IMR-90 (cell line): ENCODE data around the gene EXOSC1. TPM values are rescaled to one million over a fixed set of nuclear protein-coding genes. Genes with fewer than 3 reads are reported as not detected.

Source experiments
- ATAC-seq: fragments of 200-7000 bp; cut with Tn5 transposase; 2 replicates; pipeline ENCODE4 v1.9.1; 2020; ENCODE audit warnings: low read depth, mild to moderate bottlenecking, moderate library complexity
- BruUV-seq: library from RNA; stranded (reverse); fragments of 400-500 nt; replicated peaks from 2 replicates; lab custom pipeline; 2021; lab: Mats Ljungman, UMichigan
- CTCF ChIA-PET: fragments of 300-600 bp; formaldehyde crosslinking; extraction: SDS; loops from one replicate; lab custom pipeline; 2021; ENCODE audit warnings: antibody characterized with exemption; lab: Yijun Ruan, JAX
- POLR2A ChIA-PET: fragments of 300-600 bp; sonication (Branson Sonifier 250); formaldehyde crosslinking; loops from one replicate; lab custom pipeline; 2022; ENCODE audit warnings: antibody characterized with exemption; ENCODE audit not compliant: unreplicated experiment; lab: Charles Lee
- DNase-seq: peaks from one replicate; pipeline ENCODE4 v3.0.0; 2013
- H2AFZ ChIP-seq: replicated peaks from 2 replicates; pipeline ENCODE3; 2013; ENCODE audit warnings: low read length, mild to moderate bottlenecking; ENCODE audit not compliant: poor library complexity
- H2AK5ac ChIP-seq: 2 replicates; pipeline ENCODE4 v1.6.1; 2013; ENCODE audit warnings: low read depth, low read length, inconsistent platforms
- H2AK9ac ChIP-seq: replicated peaks from 2 replicates; pipeline ENCODE3; 2013; ENCODE audit warnings: mild to moderate bottlenecking, low read depth, low read length, moderate library complexity; ENCODE audit not compliant: poor library complexity
- H2BK120ac ChIP-seq: 2 replicates; pipeline ENCODE4 v1.6.1; 2013; ENCODE audit warnings: low read depth, low read length, inconsistent platforms
- H2BK15ac ChIP-seq: 3 replicates; pipeline ENCODE4 v1.6.1; 2013; ENCODE audit warnings: low read depth, low read length, inconsistent platforms
- H2BK20ac ChIP-seq: 2 replicates; pipeline ENCODE4 v1.6.1; 2013; ENCODE audit warnings: low read depth, mild to moderate bottlenecking, inconsistent platforms, low read length, moderate library complexity
- H2BK5ac ChIP-seq: 2 replicates; pipeline ENCODE4 v1.6.1; 2013; ENCODE audit warnings: mild to moderate bottlenecking, low read depth, low read length, inconsistent platforms; ENCODE audit not compliant: poor library complexity, severe bottlenecking
- H3K14ac ChIP-seq: replicated peaks from 2 replicates; pipeline ENCODE4 v1.6.1; 2013; ENCODE audit warnings: low read depth, low read length, inconsistent platforms
- H3K18ac ChIP-seq: 2 replicates; pipeline ENCODE4 v1.6.1; 2013; ENCODE audit warnings: low read depth, low read length, control low read depth
- H3K23ac ChIP-seq: 2 replicates; pipeline ENCODE4 v1.6.1; 2013; ENCODE audit warnings: low read depth, low read length, inconsistent platforms
- H3K27ac ChIP-seq: 2 replicates; pipeline ENCODE4 v1.5.1; 2013; ENCODE audit warnings: mild to moderate bottlenecking, control low read depth, low read length; ENCODE audit not compliant: insufficient read depth
- H3K27me3 ChIP-seq: 2 replicates; pipeline ENCODE4 v1.6.1; 2013; ENCODE audit warnings: low read length; ENCODE audit not compliant: control insufficient read depth, insufficient read depth
- H3K36me3 ChIP-seq: 2 replicates; pipeline ENCODE4 v1.6.1; 2013; ENCODE audit warnings: low read length, mixed read lengths; ENCODE audit not compliant: control insufficient read depth, insufficient read depth
- H3K4ac ChIP-seq: 2 replicates; pipeline ENCODE4 v1.6.1; 2013; ENCODE audit warnings: low read depth, low read length, inconsistent platforms
- H3K4me1 ChIP-seq: 2 replicates; pipeline ENCODE4 v1.6.1; 2013; ENCODE audit warnings: low read length, mixed read lengths; ENCODE audit not compliant: control insufficient read depth, insufficient read depth
- H3K4me2 ChIP-seq: 2 replicates; pipeline ENCODE4 v1.6.1; 2013; ENCODE audit warnings: low read depth, mild to moderate bottlenecking, control low read depth, low read length, moderate library complexity
- H3K4me3 ChIP-seq: 2 replicates; pipeline ENCODE4 v1.5.1; 2013; ENCODE audit warnings: low read depth, mild to moderate bottlenecking, control low read depth, low read length, moderate library complexity; ENCODE audit not compliant: insufficient read depth
- H3K56ac ChIP-seq: 2 replicates; pipeline ENCODE4 v1.6.1; 2013; ENCODE audit warnings: low read length, inconsistent platforms; ENCODE audit not compliant: insufficient read depth; ENCODE audit errors: extremely low read depth
- H3K79me1 ChIP-seq, 2 experiments: 2 replicates each; pipeline ENCODE4 v1.6.1; 2013; ENCODE audit warnings: low read length in 2 of 2, inconsistent platforms in 1 of 2, low read depth in 1 of 2
- H3K9ac ChIP-seq: 2 replicates; pipeline ENCODE4 v1.6.1; 2013; ENCODE audit warnings: low read depth, low read length, control low read depth
- H3K9me1 ChIP-seq: 2 replicates; pipeline ENCODE4 v1.6.1; 2013; ENCODE audit warnings: low read length, inconsistent platforms; ENCODE audit not compliant: insufficient read depth
- H3K9me3 ChIP-seq: 2 replicates; pipeline ENCODE4 v1.6.1; 2013; ENCODE audit warnings: low read length; ENCODE audit not compliant: control insufficient read depth, insufficient read depth
- H4K20me1 ChIP-seq: 2 replicates; pipeline ENCODE4 v1.6.1; 2013; ENCODE audit warnings: low read length, inconsistent platforms; ENCODE audit not compliant: insufficient read depth
- H4K5ac ChIP-seq: 2 replicates; pipeline ENCODE4 v1.6.1; 2013; ENCODE audit warnings: mild to moderate bottlenecking, low read depth, low read length, control low read depth
- H4K8ac ChIP-seq, 2 experiments: 2 replicates each; pipeline ENCODE4 v1.6.1; 2013; ENCODE audit warnings: low read depth in 2 of 2, low read length in 2 of 2, control low read depth in 1 of 2, inconsistent platforms in 1 of 2
- H4K91ac ChIP-seq: 2 replicates; pipeline ENCODE4 v1.6.1; 2013; ENCODE audit warnings: low read depth, low read length, inconsistent platforms; ENCODE audit not compliant: insufficient read depth
- BHLHE40 ChIP-seq: fragments of 150-350 bp; IDR thresholded peaks from 2 replicates; pipeline ENCODE4 v1.6.1; 2016; ENCODE audit warnings: mild to moderate bottlenecking, low read depth, low read length
- CEBPB ChIP-seq: IDR thresholded peaks from 2 replicates; pipeline ENCODE4 v1.6.1; 2012; ENCODE audit warnings: low read depth, low read length, improper control_type of control experiment
- CHD1 ChIP-seq: IDR thresholded peaks from 2 replicates; pipeline ENCODE4 v1.6.1; 2012; ENCODE audit warnings: low read depth, low read length, improper control_type of control experiment
- CTCF ChIP-seq: conservative IDR thresholded peaks from 2 replicates; pipeline ENCODE4 v1.5.1; 2012; ENCODE audit warnings: mild to moderate bottlenecking, low read depth, low read length, improper control_type of control experiment
- ELK1 ChIP-seq: fragments of 150-350 bp; IDR thresholded peaks from 2 replicates; pipeline ENCODE4 v1.6.1; 2016; ENCODE audit warnings: low read depth, mild to moderate bottlenecking, low read length, moderate library complexity, borderline replicate concordance
- FOS ChIP-seq: fragments of 150-350 bp; IDR thresholded peaks from 2 replicates; pipeline ENCODE4 v1.6.1; 2016; ENCODE audit warnings: low read depth, low read length
- MAZ ChIP-seq: IDR thresholded peaks from 2 replicates; pipeline ENCODE4 v1.6.1; 2012; ENCODE audit warnings: low read depth, mild to moderate bottlenecking, low read length, improper control_type of control experiment, moderate library complexity, borderline replicate concordance
- MXI1 ChIP-seq: IDR thresholded peaks from 2 replicates; pipeline ENCODE4 v1.6.1; 2012; ENCODE audit warnings: low read depth, mild to moderate bottlenecking, low read length, moderate library complexity, borderline replicate concordance
- NFE2L2 ChIP-seq: fragments of 150-350 bp; IDR thresholded peaks from 2 replicates; pipeline ENCODE4 v1.6.1; 2016; ENCODE audit warnings: low read depth, mild to moderate bottlenecking, low read length
- RAD21 ChIP-seq: IDR thresholded peaks from 2 replicates; pipeline ENCODE4 v1.6.1; 2012; ENCODE audit warnings: low read length, improper control_type of control experiment
- RCOR1 ChIP-seq: IDR thresholded peaks from 2 replicates; pipeline ENCODE4 v1.6.1; 2012; ENCODE audit warnings: mild to moderate bottlenecking, low read length, improper control_type of control experiment; ENCODE audit not compliant: insufficient replicate concordance
- RFX5 ChIP-seq: IDR thresholded peaks from 2 replicates; pipeline ENCODE4 v1.8.0; 2012; ENCODE audit warnings: low read depth, mild to moderate bottlenecking, low read length, moderate library complexity
- SMC3 ChIP-seq: fragments of 150-350 bp; IDR thresholded peaks from 2 replicates; pipeline ENCODE4 v1.6.1; 2016; ENCODE audit warnings: low read depth, mild to moderate bottlenecking, antibody characterized with exemption, low read length, moderate library complexity
- USF2 ChIP-seq: fragments of 150-350 bp; IDR thresholded peaks from 2 replicates; pipeline ENCODE4 v1.6.1; 2017; ENCODE audit warnings: mild to moderate bottlenecking, antibody characterized with exemption, low read length, low read depth
- WGBS, 2 experiments: methylation state at CpG; one replicate each; pipeline versions ENCODE4 v1.1.5 to v1.1.7; 2013; ENCODE audit warnings: missing lambda C conversion rate in 2 of 2; ENCODE audit not compliant: insufficient read length in 1 of 2; ENCODE audit errors: extremely low coverage in 2 of 2; 5-methylcytosine and 5-hydroxymethylcytosine counted together
- dilution Hi-C: fragments of 300-500 bp; cut with HindIII; formaldehyde crosslinking; loops from one replicate; pipeline ENCODE4 v1.14.3; 2018; ENCODE audit warnings: low sequenced_read_pairs; ENCODE audit not compliant: unreplicated experiment
- in situ Hi-C: fragments of 300-500 bp; cut with MboI; formaldehyde crosslinking; loops from 3 replicates; pipeline ENCODE4 v1.14.3; 2019; ENCODE audit warnings: low sequenced_read_pairs, inconsistent platforms, mixed read lengths
- intact Hi-C: fragments of 100-400 bp; cut with micrococcal nuclease; formaldehyde crosslinking; loops from 2 replicates; pipeline ENCODE4 v1.10.0; 2022
- polyA plus RNA-seq, 3 experiments: library from polyadenylated mRNA; depleted of rRNA; stranded (reverse); fragments of >200 nt; gene quantifications; 2 replicates each; pipeline ENCODE4 v1.2.3, GENCODE V29; 2012; ENCODE audit warnings: low replicate concordance in 1 of 3
- total RNA-seq: library from RNA; depleted of rRNA; stranded (reverse); fragments of >200 nt; gene quantifications from 2 replicates; pipeline ENCODE4 v1.2.3, GENCODE V29; 2012

Gene EXOSC1
- total and polyA plus RNA-seq, 2 of the 4 experiments (the other 2 are of a cell fraction) = 49.7 to 51.6 TPM

GRCh38 chr10:97468162-97468561 lies 22.4 kb upstream of the EXOSC1 start:
- 90% methylated on average over 2 of the region's 3 CpGs; no CpG with 5 or more reads in 1 of the 2 experiments for WGBS, 2 experiments
- no peak overlapping the region for H4K91ac ChIP-seq
- ChIA-PET POLR2A (no interaction called here), CTCF (interaction anchor here (1.1 to 1.3 kb wide), 2 partner anchors 21 to 86 kb away, joined by 3 read pairs; no protein-coding TSS in a partner anchor)
- H3K27me3 ChIP-seq = no peaks in the 10 kb centered on the region
- H3K14ac ChIP-seq = no peak overlapping the region
- no peak overlapping the region for H3K9ac ChIP-seq
- no peak for TF ChIP-seq FOS
- no peak for TF ChIP-seq USF2
- TF ChIP-seq CEBPB = no peak
- no peak for TF ChIP-seq CTCF
- no peak for TF ChIP-seq RAD21
- TF ChIP-seq MAZ = no peak
- TF ChIP-seq SMC3 = no peak
- TF ChIP-seq BHLHE40 = no peak
- no peak for TF ChIP-seq CHD1
- TF ChIP-seq ELK1 = no peak
- no peak for TF ChIP-seq NFE2L2
- TF ChIP-seq RFX5 = no peak
- TF ChIP-seq RCOR1 = no peak
- no peak for TF ChIP-seq MXI1
- peaks cover 11 to 20% of the 10 kb centered on the region in 2 experiments; a peak in 3 of 4 replicates for H3K79me1 ChIP-seq
- dilution Hi-C loops = no loop called here
- no peak overlapping the region for H2BK5ac ChIP-seq
- H2AK5ac ChIP-seq = no peak overlapping the region
- H2AFZ ChIP-seq = no peak overlapping the region
- no peak overlapping the region for H3K4me2 ChIP-seq
- H3K4me1 ChIP-seq = peaks cover 8% of the 10 kb centered on the region
- no peaks in the 10 kb centered on the region for H3K9me3 ChIP-seq
- H3K23ac ChIP-seq = no peak overlapping the region
- intact Hi-C loops = no loop called here
- in situ Hi-C loops = no loop called here
- no peak overlapping the region for H2BK20ac ChIP-seq
- H3K56ac ChIP-seq = no peak overlapping the region
- no peak overlapping the region for H2BK120ac ChIP-seq
- DNase-seq (no peak), ATAC-seq (no peak)
- no peak overlapping the region for H3K18ac ChIP-seq
- H4K5ac ChIP-seq = no peak overlapping the region
- no peak overlapping the region for H4K8ac ChIP-seq
- no peak overlapping the region for H3K4me3 ChIP-seq
- H3K4ac ChIP-seq = no peak overlapping the region
- H4K20me1 ChIP-seq = peaks cover 11% of the 10 kb centered on the region; the same call in 1 of the 2 replicates
- H3K9me1 ChIP-seq = no peaks in the 10 kb centered on the region
- peaks cover 64% of the 10 kb centered on the region for H3K36me3 ChIP-seq
- H2BK15ac ChIP-seq = no peak overlapping the region
- no TSS peak for BruUV-seq
- H3K27ac ChIP-seq = no peak overlapping the region
- no peak overlapping the region for H2AK9ac ChIP-seq
